HG03565 (cell line): Measurements from ENCODE around the gene ABHD15.
"Not testable (repeated sequence)": the region's sequence is repeated elsewhere in the genome, so short reads cannot be mapped to it uniquely, and the experiment has no call there.

Experiments
- ATAC-seq: cut with Tn5 transposase; IDR thresholded peaks from one replicate; pipeline ENCODE4 v1.9.1; 2021; ENCODE audit warnings: mild to moderate bottlenecking, moderate library complexity; ENCODE audit not compliant: unreplicated experiment

Gene ABHD15

DNA sequence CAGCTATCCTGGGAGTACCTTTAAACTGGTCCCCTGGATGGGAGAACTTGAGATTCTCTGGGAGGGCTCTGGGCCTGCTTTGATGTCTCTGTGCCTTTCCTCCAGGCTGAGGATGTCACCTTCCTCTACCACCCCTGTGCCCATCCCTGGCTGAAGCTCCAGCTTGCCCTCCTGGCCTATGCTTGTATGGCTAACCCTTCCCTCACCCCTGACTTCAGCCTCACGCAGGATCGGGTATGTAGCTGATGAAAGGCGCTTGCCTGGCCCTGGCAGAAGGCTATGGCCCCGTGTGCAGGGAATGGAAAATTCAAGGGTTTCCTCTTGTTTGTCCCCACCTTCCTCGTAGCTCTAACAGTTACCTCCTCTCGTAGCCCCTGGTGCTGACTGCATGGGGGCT is 4.6 kb upstream of the ABHD15 start:
- no peak for ATAC-seq

DNA sequence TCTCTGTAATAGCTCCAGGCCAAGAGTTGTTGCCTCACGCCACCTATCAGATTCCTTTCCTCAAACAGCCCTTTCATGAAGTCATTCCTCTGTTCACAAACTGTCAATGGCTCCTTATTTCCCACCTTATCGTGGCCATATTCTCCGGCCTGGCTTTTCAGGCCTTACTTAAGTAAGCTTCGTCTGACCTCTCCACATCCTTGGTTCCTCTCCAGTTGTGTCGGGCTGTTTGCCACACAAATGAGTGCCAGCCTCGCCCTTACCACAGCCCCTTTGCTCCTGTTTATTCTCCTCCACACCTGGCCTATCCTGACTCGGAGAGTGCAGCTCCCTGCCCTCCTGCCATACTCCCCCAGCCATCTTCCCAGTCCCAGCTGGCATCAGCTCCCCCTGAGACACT is 3.7 kb upstream of the ABHD15 start:
- ATAC-seq: no peak

DNA sequence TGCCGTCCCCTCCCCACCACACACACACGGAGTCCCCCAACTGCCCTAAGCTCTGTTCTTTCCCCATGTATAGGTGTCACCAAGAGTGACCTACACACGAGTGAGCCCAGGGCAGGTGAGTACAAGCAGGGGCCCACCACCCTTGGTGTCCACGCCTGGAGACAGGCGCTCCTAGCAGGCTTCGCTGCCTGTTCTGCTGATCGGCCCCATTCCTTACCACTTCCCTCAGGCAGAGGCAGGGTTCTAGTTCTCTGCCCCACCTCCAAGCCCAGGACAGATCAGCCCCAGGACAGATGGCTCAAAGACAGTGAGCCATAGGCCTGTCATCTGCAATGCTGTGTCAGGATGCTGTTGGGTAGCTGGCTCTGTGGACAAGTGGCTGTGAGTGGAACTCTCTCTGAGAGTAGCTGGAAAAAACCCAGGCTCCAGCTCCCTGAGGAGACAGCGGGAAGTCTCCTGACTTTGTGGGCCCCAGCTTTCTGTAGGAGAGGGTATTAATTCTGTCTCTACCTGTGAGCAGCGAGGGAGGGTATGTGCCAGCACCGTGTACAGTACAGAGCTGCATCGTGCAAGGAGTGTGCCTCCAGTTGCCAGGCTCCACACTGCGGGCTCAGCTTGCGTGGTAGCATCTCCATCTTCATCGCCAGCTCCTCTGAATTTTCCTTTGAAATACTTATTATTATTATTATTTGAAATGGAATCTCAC is 2.6 kb upstream of the ABHD15 start:
- ATAC-seq: no peak

DNA sequence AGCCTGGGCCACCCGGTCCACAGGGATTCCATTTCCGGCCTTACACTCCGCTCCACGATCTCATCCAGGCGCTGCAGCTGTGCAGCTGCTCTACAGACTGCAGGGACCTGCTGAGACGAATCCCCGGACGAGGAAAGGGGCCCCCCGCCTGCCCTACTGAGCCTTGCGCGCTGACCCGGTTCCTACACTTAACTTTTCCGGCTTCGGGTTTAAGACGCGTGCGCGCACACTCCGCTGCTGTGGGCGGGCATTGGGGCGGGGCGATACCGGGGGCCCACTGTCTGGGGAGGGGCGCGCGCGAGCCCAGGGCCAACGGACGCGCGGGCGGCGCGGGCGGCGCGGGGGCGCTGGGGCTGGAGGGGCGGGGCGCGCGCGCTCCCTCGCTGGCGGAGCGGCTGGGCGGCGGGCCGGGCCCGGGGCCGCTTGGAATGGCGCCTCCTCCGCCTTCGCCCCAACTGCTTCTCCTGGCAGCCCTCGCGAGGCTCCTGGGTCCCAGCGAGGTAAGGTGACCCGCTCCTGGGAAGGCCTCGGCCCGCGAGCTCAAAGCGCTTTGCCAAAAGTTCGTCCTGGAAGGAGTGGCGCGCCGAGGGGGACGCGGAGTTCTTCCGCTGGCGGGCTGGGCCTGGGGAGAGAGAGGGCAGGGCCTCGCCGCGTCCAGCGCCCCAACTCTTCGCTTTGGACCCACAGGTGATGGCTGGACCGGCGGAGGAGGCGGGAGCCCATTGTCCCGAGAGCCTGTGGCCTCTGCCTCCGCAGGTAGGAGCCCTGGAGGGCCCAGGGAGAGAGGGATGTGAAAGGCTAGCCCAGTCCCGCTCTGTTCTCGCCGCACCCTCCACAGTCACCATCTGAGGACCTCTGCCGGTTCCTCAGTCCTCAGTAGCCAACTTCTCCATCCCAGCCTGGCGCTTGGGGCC is 1.8 kb upstream of the ABHD15 start, which contains the start of gene TP53I13:
Gene TP53I13 (plus strand): TSS at position 371 of the 914 bp plus-strand sequence. CDS start 58 bp downstream, at position 429.
- ATAC-seq: no peak

DNA sequence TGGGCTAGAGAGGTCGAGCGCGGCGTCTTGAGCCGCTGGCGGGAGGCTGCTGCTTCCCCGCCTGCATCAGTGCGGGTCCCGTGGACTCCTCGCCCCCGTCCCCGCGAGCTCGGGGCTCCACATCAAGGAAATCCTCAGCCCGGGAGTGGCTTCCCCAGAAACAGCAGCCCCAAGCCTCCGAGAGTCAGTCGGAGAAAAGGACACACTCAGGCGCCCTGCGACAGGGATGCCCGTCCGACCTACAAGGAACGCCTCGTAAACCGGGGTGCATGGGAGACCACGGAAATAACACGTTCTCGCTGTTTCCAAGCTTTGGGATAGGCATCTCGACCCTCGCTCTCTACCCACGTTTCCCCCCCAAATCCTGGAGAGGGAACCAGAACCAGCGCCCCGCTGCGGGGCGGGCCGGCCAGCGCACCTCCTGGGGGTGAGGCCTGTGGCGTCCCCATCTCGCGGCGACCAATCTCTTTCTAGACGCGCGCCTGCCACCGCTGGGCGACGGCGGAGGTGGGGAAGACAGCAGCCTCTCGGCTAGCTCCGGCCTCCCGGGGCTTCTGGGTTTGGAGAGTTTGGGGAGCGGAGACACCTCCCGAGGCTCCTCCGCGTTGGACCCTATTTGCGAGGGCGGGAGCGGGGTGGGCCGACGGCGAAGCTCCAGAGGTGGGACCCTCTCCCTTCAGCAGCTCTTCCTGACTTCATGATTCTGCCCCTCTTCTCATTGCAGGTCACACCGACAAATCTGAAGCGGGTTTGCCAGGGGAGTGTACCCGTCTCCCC is 905 bp upstream of the ABHD15 start:
- no peak for ATAC-seq

DNA sequence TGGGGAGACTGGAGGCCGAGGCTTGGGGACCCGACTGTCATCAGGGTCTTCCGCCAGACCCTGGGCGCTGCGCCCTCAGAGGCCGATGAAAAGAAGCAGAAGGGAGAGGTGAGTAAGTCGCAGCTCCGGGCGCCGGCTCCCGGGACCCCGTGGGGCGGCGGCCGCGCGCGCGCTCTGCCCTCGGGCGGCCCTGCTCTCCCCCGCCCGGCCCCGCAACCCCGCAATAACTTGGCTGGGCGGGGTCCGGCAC is 392 bp upstream of the ABHD15 start:
- ATAC-seq: no peak

DNA sequence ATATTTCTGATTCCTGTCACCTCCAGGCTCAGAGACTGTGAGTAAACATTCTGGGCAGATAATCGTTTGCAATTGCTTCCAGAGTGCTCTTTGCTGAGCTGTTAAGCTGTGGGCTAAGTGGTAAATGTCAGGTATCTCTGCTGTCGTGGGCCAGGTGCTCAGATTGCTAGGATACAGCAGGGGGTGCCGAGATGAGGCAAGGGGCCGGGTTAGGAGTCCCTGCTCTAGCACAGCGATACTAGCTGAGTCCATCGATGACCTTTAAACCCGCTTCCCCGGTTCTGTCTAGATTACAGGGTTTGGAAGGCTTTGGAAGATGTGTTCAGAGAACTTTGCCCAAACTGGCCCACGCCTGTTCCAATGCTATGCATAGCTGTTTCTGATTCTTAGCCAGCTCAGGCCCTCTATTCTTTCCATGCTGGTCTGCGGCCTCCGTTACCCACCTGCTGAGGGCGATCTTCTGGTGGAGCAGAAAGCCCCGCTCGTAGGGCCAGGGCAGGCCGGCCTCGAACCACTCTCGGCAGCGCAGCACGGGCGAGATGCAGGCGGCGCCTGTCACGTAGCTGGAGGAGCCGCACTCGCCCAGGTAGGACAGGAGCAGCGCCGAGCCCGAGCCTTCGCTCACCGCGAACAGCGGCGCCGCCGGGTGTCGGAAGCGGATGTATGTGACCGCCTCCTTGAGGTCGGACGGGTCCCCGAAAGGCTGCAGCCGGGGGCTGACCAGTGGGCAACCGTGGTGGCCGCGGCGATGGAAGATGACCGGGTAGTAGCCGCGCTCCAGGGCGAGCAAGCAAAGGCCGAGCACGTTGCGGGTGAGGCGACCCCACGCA is 979 bp downstream of the ABHD15 start:
- no peak for ATAC-seq

DNA sequence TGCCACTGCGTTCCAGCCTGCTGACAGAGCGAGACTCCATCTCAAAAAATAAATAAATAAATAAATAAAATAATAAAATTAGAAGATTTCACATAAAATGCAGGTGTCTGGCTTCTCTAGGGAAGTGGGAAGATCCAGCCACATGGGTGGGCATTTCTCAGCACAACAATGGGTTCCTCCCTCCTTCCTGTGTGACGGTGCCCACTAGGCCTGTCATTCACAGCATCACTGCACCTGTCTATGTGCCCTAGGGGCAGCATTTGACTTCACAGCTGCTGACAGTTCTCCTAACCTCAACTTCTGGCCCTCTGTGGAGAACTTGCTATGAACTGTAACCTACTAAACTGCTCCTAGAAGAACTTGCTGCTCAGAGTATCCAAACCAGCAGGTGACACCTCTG is 3.0 kb downstream of the ABHD15 start:
- no peak for ATAC-seq

DNA sequence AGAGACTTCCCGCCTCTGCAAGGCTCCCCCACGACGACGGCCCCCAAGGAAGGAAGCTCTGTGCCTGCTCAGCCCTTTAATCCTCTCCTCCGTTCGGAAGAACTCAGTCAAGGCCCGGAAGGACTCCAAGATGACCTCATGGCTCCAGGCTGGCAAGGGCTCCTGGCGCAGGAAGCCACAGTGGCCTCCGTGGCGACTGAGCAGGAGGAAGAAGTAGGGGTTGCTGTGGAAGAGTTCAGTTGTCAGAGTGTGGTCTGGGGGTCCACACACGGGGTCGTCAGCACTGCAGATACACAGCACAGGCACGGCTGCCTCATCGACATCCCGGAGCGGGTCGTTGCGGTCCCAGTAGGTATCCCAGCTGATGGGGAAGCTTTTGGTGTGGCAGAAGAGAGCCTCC is 4.2 kb downstream of the ABHD15 start:
- no peak for ATAC-seq

DNA sequence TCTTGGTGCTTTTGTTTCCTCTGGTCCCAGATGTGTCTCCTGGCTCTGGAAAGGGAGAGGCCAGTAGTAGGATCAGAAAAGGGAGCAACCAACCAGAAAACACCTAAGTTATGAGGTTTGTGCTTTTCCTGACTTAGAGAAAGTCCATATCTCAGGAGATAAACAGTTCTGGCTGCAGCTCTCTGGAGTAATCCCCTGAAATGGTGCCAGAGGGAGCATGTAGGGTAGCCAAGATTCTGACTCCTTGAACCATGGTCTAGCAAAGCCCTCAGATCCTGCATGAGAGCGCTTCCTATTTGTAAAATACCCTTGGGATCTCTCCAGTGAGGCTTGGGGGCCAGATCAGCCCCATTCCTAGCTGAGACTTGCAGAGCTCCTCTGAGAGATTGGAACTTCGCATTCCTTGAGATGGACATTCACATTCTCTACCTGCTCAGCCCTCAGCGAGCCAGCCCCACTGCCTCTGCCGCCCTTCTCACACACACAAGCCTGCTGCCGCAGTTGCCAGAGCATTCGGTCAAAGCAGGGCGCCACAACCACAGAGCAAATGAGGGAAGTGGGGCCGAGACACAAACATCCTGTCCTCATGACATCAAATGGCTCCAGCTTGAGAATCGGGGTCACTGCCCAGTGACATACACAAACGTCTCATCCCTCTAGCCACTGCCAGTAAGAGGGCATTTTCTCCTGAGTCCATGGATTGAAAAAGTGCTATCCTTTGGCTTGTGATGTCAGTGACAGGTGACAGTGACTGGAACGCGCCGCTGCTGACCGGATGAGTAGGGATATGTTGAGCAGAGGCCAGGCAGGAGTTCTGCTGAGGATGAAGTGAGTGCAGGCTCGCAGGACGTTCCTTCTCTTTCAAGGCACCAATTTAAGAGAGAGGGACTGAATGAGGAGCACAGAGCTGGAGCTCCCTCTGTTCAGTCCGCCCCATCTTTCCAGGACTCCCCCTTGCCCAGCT is 5.0 kb downstream of the ABHD15 start:
- ATAC-seq: no peak

DNA sequence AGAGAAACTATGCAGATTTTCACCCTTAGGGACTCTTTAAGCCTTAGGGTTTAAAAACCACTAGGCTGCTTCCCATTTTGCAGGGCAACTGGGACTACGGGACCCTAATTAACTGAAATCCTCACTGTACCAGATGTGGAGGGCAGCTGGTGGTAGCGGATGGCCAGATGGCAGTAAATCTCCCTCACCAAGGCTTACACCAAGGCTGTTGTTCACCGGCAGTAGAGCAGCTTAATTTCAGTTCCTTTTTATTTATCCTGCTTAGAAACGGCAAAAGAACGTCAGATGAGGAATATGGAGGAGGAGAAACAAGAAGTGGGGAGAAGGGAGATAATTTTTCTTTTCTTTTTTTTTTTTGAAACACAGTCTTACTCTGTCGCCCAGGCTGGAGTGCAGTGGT is 6.5 kb downstream of the ABHD15 start:
- no peak for ATAC-seq

DNA sequence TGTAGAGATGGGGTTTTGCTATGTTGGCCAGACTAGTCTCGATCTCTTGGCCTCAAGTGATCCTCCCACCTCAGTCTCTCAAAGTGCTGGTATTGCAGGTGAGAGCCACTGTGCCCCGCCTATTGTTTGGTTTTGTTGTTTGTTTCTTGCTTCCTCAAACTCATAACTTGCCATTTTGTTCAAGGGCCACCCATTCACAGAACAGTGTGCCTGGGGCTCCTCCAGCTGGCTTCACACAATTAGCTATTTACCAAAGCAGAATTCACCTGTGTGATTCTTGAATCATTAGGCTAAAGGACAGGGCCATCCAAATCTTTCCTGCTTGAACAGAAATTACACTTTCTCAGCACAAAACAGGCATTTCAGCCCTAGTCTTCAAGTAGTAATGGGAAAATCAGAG is 7.2 kb downstream of the ABHD15 start:
- no peak for ATAC-seq

DNA sequence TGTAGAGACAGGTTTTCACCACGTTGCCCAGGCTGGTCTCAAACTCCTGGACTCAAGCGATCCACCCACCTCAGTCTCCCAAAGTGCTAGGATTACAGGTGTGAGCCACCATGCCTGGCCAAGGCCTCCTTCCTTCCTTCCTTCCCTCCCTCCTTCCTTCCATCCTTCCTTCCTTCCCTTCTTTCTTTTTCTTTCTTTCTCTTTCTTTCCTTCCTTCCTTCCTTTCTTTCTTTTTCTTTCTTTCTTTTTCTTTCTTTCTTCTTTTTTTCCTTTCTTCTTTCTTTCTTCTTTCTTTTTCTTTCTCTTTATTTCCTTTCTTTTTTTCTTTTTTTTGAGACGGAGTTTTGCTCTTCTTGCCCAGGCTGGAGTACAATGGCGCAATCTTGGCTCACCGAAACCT is 8.7 kb downstream of the ABHD15 start:
- not testable (repeated sequence) for ATAC-seq

DNA sequence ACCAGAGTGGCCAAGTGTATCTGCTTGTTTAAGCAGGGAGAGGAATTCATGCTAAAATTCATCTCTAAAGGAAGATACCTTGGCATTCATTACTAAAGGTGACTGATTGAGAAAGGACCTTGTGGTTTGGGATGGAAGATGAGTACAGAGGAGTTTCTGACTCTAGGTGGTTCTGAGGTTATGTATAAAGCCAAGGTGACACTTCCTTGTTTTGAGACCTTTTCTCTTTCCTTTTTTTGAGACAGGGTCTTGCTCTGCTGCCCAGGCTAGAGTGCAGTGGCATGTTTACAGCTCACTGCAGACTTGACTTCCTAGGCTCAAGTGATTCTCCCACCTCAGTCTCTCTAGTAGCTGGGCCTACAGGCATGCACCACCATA is 9.1 kb downstream of the ABHD15 start:
- ATAC-seq: no peak

DNA sequence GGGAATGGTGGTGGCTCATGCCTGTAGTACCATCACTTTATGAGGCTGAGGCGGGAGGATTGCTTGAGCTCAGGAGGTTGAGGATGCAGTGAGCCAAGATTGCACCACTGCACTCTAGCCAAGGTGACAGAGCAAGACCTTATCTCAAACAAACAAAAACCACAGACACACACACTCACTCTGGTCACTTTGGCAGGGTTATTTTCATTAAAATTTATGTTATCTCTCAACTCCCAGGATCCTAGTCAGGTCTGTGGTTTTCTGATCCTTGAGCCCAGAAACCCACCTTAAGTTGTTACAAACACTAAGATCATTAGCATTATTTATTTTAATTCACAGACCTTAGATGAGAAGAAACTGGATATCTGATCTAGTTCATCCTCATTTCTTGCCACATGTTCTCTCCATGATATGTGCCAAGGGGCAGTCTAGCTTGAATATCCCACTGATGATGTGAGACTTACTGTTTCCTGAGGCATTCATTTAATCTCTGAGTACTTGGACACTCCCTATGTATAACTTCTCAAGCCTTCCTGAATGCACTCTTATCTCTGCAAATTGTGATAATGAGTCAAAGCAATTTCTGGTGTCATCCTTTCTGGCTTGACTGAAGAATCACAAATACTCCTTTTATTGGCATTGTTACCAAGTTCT is 9.6 kb downstream of the ABHD15 start:
- no peak for ATAC-seq

DNA sequence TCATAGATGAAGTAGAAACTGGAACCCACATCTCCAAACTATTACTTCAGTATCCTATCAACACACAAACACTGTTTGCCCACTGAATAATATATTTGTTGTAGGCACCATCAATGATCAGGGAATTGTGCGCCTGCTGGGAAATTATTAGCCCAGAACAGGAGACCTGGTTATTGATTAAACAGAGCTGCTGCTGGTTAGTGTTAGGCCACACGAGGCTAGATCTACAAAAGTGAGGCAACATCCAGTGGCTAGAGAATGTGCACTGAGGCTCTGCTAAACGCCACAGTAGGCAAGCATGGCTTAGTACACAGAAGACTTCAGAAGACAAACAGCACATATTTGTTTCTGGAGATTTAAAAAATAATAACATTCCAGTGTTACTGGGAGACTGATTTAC is 11.0 kb downstream of the ABHD15 start:
- no peak for ATAC-seq

DNA sequence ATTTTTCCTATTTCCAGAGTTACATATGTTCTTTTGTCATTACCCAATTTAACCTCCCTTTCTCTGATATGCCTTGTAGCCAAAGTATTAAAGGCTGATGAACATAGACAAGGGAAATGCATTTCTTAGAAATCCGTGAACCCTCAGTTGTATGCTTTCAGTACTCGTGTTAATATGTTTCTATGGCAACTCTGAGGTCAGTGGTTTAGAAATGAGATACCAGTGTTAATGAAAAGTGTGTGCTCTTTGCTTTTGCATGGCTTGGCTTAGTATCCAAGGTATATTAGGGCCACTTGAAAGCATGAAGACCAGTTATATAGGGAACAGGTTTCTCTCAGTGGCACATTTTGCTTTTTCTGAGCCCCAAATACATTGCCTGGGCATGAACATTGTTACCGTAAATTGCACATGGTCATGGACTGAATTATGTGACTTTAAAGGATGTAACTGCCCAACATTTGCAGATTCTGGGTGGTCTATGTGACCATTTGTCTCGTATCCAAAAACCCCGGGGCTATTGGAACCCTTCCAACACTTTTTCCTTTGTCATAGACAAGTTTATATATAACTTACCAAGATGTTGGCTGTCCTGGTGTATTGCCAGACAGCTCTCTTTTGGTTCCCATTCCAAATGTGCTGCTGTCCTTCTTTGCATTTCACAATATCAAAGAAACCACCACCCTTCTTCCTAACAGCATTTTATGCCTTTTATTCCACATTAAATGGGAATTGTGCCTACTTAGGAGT is 17.5 kb downstream of the ABHD15 start:
- ATAC-seq: no peak

DNA sequence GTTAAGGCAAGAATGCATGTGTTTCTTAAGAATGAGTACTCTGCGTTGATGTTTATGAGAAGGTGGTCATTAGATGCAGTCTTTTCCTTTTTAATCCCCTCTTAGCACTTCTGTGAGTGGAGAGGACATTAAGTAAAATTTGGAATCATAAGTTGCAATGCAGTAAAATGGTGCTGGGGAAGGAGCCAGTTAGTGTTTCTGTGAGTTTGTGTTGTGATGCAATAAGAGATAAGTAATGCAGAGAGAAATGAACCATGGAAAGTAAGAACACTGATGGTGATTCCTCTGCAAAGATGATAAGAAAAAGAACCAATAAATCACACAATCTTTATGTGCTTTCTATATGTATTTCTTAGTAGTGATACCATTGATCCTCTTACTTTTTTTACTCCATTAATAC is 20.0 kb downstream of the ABHD15 start:
- ATAC-seq: no peak

DNA sequence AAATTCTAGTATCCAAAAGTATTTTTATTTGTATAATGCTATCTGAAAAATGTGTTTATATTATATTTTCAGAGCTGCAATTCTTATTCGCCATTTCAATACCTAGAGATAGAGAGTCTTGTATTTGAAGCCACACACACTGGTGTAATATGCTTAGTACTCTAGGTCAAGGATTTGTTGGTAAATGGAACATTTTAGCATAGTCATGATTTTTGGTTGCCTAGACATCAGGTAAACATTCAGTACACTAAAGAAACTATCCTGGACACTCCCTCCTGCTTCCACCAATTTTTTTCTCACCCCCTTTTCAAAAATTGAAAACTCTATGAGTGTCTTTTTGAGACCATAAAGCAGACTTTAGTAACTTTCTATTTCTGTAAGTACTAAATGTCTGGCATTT is 20.8 kb downstream of the ABHD15 start:
- ATAC-seq: no peak
